Common myeloid progenitor, CD34-positive (primary cell): ENCODE data around the gene EPX.

ENCODE experiments used
- CTCF ChIA-PET: fragments of 350-600 bp; sonication (Branson Sonifier 250); formaldehyde crosslinking; loops from one replicate; lab custom pipeline; 2021; ENCODE audit warnings: antibody characterized with exemption; lab: Charles Lee
- POLR2A ChIA-PET: fragments of 350-600 bp; sonication (Branson Sonifier 250); formaldehyde crosslinking; loops from one replicate; lab custom pipeline; 2021; ENCODE audit warnings: antibody characterized with exemption; lab: Charles Lee
- DNase-seq, 3 donors: peaks; one replicate each; pipeline versions ENCODE4 v3.0.0 to v3.0.0-alpha.2; 2013
- H3K27ac ChIP-seq, 2 experiments: 1 replicate in 1 of 2; 2 replicates in 1 of 2; pipeline ENCODE4 v1.7.0; 2013; ENCODE audit warnings: inconsistent platforms in 2 of 2, low read length in 2 of 2, mild to moderate bottlenecking in 2 of 2, low read depth in 1 of 2, moderate library complexity in 1 of 2; ENCODE audit not compliant: severe bottlenecking in 2 of 2, insufficient read depth in 1 of 2, poor library complexity in 1 of 2
- H3K27me3 ChIP-seq, 5 experiments: replicated peaks in 2 of 5; 1 replicate in 3 of 5; 2 replicates in 2 of 5; pipeline versions ENCODE4 v1.6.1 to v1.7.0; 2013; ENCODE audit warnings: low read length in 4 of 5, mild to moderate bottlenecking in 2 of 5, moderate library complexity in 2 of 5, inconsistent platforms in 1 of 5; ENCODE audit not compliant: insufficient read depth in 5 of 5, control insufficient read depth in 4 of 5
- H3K36me3 ChIP-seq, 4 experiments: 1 replicate in 2 of 4; 2 replicates in 2 of 4; pipeline versions ENCODE4 v1.6.1 to v1.7.0; 2013; ENCODE audit warnings: low read length in 3 of 4, control low read depth in 1 of 4, mild to moderate bottlenecking in 1 of 4; ENCODE audit not compliant: control insufficient read depth in 4 of 4, insufficient read depth in 4 of 4
- H3K4me1 ChIP-seq, 4 experiments: 1 replicate in 3 of 4; 2 replicates in 1 of 4; pipeline versions ENCODE4 v1.6.1 to v1.7.1; 2013; ENCODE audit warnings: low read length in 3 of 4, mild to moderate bottlenecking in 3 of 4, control low read depth in 1 of 4, inconsistent platforms in 1 of 4, moderate library complexity in 1 of 4; ENCODE audit not compliant: control insufficient read depth in 4 of 4, insufficient read depth in 4 of 4; ENCODE audit errors: control extremely low read depth in 1 of 4
- H3K4me3 ChIP-seq, 7 experiments: 1 replicate in 4 of 7; 2 replicates in 3 of 7; pipeline versions ENCODE4 v1.5.1 to v1.7.0; 2013; ENCODE audit warnings: mild to moderate bottlenecking in 7 of 7, low read length in 6 of 7, moderate library complexity in 6 of 7, inconsistent platforms in 2 of 7, low read depth in 2 of 7, control low read depth in 1 of 7; ENCODE audit not compliant: insufficient read depth in 4 of 7, control insufficient read depth in 1 of 7; ENCODE audit errors: extremely low read depth in 1 of 7
- H3K9me3 ChIP-seq, 5 experiments: 1 replicate in 4 of 5; 2 replicates in 1 of 5; pipeline versions ENCODE4 v1.6.1 to v1.7.1; 2013; ENCODE audit warnings: low read length in 4 of 5, mild to moderate bottlenecking in 2 of 5, inconsistent platforms in 1 of 5, low read depth in 1 of 5, moderate library complexity in 1 of 5; ENCODE audit not compliant: control insufficient read depth in 4 of 5, insufficient read depth in 2 of 5; ENCODE audit errors: control extremely low read depth in 1 of 5
- WGBS: methylation state at CpG from one replicate; pipeline ENCODE4 v1.1.5; 2013; ENCODE audit not compliant: insufficient coverage; 5-methylcytosine and 5-hydroxymethylcytosine counted together

The EPX gene

DNA sequence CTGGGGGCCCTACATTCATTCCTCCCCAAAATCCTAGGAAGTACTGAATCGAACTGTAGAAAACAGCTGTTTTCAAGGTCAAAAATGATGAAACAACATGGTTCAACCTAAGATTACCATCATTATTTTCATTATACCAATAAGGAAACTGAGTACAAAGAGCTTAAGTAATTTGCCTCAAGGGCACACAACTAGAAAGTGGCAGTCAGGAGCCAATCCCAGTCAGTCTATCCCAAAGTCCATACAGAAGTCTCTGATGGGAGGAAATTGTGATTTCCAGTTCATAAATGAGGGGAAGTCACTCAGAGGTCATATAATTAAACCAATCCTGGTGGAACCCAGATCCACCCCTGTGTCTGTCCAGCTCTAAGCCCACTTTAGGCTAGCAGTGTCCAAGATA is 54.3 kb downstream of the EPX start:
- POLR2A ChIA-PET = no interaction called here
- Histone ChIP-seq H3K9me3 (no peaks in the 10 kb centered on the region), H3K27ac (no peak overlapping the region), H3K4me3 (no peak overlapping the region), H3K4me1 (peaks cover 0 to 19% (median 15%) of the 10 kb centered on the region in 4 experiments), H3K36me3 (no peaks in the 10 kb centered on the region), H3K27me3 (peaks cover 0 to 21% (median 9%) of the 10 kb centered on the region in 5 experiments)
- whole genome bisulfite sequencing = 100% methylated on average over 1 of the region's 1 CpG
- no peak for DNase-seq
- CTCF ChIA-PET = interaction anchor here (1.0 to 2.4 kb wide), 3 partner anchors 16 to 98 kb away, joined by 3 to 7 read pairs (median 3); partner anchors contain the start of gene MKS1

GRCh38 chr17:58247511-58248363 is 55.2 kb downstream of the EPX start:
- peaks cover 0 to 19% (median 15%) of the 10 kb centered on the region in 4 experiments for H3K4me1 ChIP-seq
- ChIA-PET CTCF (interaction anchor here (0.7 to 2.4 kb wide), 10 partner anchors 9 to 256 kb away, joined by 3 to 7 read pairs (median 4); partner anchors contain the start of genes LPO and MKS1), POLR2A (no interaction called here)
- H3K4me3 ChIP-seq = no peak overlapping the region
- peaks cover 0 to 19% (median 6%) of the 10 kb centered on the region in 5 experiments for H3K27me3 ChIP-seq
- WGBS = 67% methylated on average over 9 of the region's 10 CpGs
- no peak overlapping the region for H3K27ac ChIP-seq
- no peaks in the 10 kb centered on the region for H3K36me3 ChIP-seq
- peak in 1 of 3 donors; percentile 9 for DNase-seq
- H3K9me3 ChIP-seq = no peaks in the 10 kb centered on the region

DNA sequence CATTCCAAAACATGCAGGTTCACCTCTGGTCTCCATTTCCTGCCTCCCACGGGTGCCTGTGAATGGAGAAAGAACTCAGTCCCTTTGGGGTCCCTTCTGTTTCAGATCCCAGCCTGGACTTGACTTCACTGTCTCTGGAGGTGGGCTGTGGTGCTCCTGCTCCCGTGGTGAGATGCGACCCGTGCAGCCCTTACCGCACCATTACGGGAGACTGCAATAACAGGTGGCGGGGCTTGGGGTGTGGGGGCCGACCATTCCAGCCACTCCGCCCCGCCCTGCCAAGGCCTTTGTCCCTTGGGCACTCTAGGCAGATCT is 56.4 kb downstream of the EPX start:
- POLR2A ChIA-PET = interaction anchor here (1.2 kb wide), 1 partner anchor 30 kb away, joined by 3 read pairs; the partner anchor contains the start of gene MKS1
- peak overlapping the region in 5 of 7 experiments; percentile 42 to 79 (median 63) for H3K4me3 ChIP-seq

DNA sequence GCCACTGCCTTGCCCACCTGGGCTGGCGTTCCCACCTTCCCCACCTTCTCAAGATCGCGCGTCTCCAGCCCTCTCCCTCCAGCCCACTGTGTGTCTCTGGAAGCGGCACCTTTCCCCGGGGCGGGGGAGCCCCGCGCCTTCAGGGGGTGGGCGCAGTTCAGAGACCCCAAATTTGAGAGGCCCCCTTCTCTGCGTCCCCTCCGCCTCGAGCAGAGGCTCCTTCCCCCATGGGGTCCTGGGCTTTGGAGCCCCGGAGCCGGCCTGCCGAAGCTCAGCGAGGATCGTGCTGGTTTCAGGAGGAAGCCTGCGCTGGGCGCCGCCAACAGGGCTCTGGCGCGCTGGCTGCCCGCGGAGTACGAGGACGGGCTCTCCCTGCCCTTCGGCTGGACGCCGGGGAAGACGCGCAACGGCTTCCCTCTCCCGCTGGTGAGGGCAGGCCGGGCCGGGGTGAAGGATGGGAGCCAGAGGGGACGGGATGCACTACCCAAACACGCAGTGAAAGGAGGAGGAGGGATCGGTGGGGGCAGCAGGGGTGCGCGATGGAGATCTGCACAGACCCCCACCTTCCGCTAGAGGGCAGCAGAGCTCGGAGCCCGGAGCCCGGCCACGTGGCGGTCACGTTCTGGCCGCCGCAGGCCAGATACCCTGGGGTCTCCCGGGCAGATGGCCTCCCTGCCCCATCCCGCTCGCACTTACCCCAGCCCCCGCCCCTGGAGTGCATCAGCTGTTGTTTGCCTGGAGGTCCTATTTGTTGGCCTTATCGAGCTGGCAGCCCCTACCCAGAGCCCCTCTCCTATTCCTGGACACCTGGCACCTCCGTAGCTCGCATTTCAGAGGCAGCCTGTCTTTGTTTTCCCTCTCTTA is 57.0 kb downstream of the EPX start:
- peak overlapping the region; percentile 30 to 79 (median 63) for H3K4me3 ChIP-seq
- ChIA-PET POLR2A (interaction anchor here (1.2 kb wide), 1 partner anchor 30 kb away, joined by 3 read pairs; the partner anchor contains the start of gene MKS1), CTCF (interaction anchor here (0.7 to 2.1 kb wide), 20 partner anchors 13 to 254 kb away, joined by 3 to 10 read pairs (median 3); no protein-coding TSS in a partner anchor)
- peaks cover 0 to 19% (median 15%) of the 10 kb centered on the region in 4 experiments for H3K4me1 ChIP-seq
- no peak overlapping the region for H3K27ac ChIP-seq
- peaks cover 0 to 19% (median 4%) of the 10 kb centered on the region in 5 experiments for H3K27me3 ChIP-seq
- no peaks in the 10 kb centered on the region for H3K9me3 ChIP-seq
- WGBS = 6% methylated on average over 52 of the region's 57 CpGs
- peak; percentile 46 to 67 (median 66) for DNase-seq
- no peaks in the 10 kb centered on the region for H3K36me3 ChIP-seq

More for the DNA sequence above, 56.4 kb downstream of the EPX start:
- WGBS = 42% methylated on average over 9 of the region's 10 CpGs
- Histone ChIP-seq H3K36me3 (no peaks in the 10 kb centered on the region), H3K9me3 (no peaks in the 10 kb centered on the region), H3K4me1 (peaks cover 0 to 19% (median 15%) of the 10 kb centered on the region in 4 experiments), H3K27me3 (peaks cover 0 to 19% (median 4%) of the 10 kb centered on the region in 5 experiments), H3K27ac (no peak overlapping the region)
- CTCF ChIA-PET = interaction anchor here (1.0 to 2.1 kb wide), 9 partner anchors 16 to 255 kb away, joined by 3 to 10 read pairs (median 3); no protein-coding TSS in a partner anchor
- no peak for DNase-seq

- no peak for DNase-seq
- Histone ChIP-seq H3K36me3 (no peaks in the 10 kb centered on the region), H3K4me1 (peaks cover 0 to 19% (median 15%) of the 10 kb centered on the region in 4 experiments), H3K27ac (no peak overlapping the region), H3K4me3 (no peak overlapping the region), H3K9me3 (no peaks in the 10 kb centered on the region), H3K27me3 (peaks cover 0 to 19% (median 4%) of the 10 kb centered on the region in 5 experiments)
- CTCF ChIA-PET = interaction anchor here (0.8 to 2.1 kb wide), 17 partner anchors 9 to 173 kb away, joined by 3 to 10 read pairs (median 4); no protein-coding TSS in a partner anchor
- WGBS = 89% methylated on average over 9 of the region's 12 CpGs
- POLR2A ChIA-PET = interaction anchor here (0.5 kb wide), 1 partner anchor 16 kb away, joined by 3 read pairs; no protein-coding TSS in a partner anchor
These were observed 58.0 kb downstream of the EPX start for GRCh38 chr17:58250344-58251011.

DNA sequence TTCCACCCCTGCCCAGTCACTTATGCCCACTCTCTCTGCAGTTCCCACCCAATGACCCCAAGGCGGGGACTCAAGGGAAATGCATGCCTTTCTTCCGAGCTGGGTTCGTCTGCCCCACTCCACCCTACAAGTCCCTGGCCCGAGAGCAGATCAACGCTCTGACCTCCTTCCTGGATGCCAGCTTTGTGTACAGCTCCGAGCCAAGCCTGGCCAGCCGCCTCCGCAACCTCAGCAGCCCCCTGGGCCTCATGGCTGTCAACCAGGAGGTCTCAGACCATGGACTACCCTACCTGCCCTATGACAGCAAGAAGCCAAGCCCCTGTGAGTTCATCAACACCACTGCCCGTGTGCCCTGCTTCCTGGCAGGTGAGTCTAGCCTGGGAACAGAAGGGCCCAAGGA is 59.6 kb downstream of the EPX start:
- Histone ChIP-seq H3K36me3 (no peaks in the 10 kb centered on the region), H3K9me3 (no peaks in the 10 kb centered on the region), H3K4me3 (no peak overlapping the region), H3K27me3 (peaks cover 0 to 19% (median 4%) of the 10 kb centered on the region in 5 experiments), H3K27ac (no peak overlapping the region), H3K4me1 (peaks cover 0 to 19% (median 15%) of the 10 kb centered on the region in 4 experiments)
- DNase-seq = no peak
- ChIA-PET POLR2A (no interaction called here), CTCF (interaction anchor here (1.3 kb wide), 1 partner anchor 65 kb away, joined by 3 read pairs; no protein-coding TSS in a partner anchor)
- 94% methylated on average over 9 of the region's 9 CpGs for WGBS
